Fibroblast of lung (primary cell): ENCODE measurements around the gene SELPLG. TPM values are rescaled to one million over a fixed set of nuclear protein-coding genes. Genes with fewer than 3 reads are reported as not detected.

Experiments
- DNase-seq, 2 donors: peaks; one replicate each; pipeline versions ENCODE4 v3.0.0 to v3.0.0-alpha.2; 2010; ENCODE audit warnings: low read depth in 2 of 2
- H2AFZ ChIP-seq: 2 replicates; pipeline ENCODE4 v1.5.1; 2012; ENCODE audit warnings: low read length, control low read depth, inconsistent platforms
- H3K27ac ChIP-seq: 2 replicates; pipeline ENCODE4 v1.5.1; 2011; ENCODE audit warnings: low read length, control low read depth; ENCODE audit not compliant: insufficient read depth
- H3K27me3 ChIP-seq: 2 replicates; pipeline ENCODE4 v1.5.1; 2011; ENCODE audit warnings: mild to moderate bottlenecking, low read length; ENCODE audit not compliant: control insufficient read depth, insufficient read depth
- H3K36me3 ChIP-seq: 2 replicates; pipeline ENCODE4 v1.5.1; 2011; ENCODE audit warnings: low read length; ENCODE audit not compliant: control insufficient read depth, insufficient read depth
- H3K4me1 ChIP-seq: 2 replicates; pipeline ENCODE4 v1.5.1; 2011; ENCODE audit warnings: low read length; ENCODE audit not compliant: control insufficient read depth, insufficient read depth; ENCODE audit errors: extremely low read depth
- H3K4me2 ChIP-seq: 2 replicates; pipeline ENCODE4 v1.5.1; 2011; ENCODE audit warnings: low read length, control low read depth; ENCODE audit not compliant: insufficient read depth; ENCODE audit errors: extremely low read depth
- H3K4me3 ChIP-seq, 4 experiments: fragments of 200-600 bp in 1 of 4; sonication (generic) in 1 of 4; replicated peaks in 1 of 4; 2 replicates each; pipeline ENCODE4 v1.5.1; 2011 to 2016; ENCODE audit warnings: low read length in 4 of 4, low read depth in 3 of 4, mild to moderate bottlenecking in 3 of 4, control low read depth in 2 of 4, inconsistent platforms in 1 of 4, mixed read lengths in 1 of 4; ENCODE audit not compliant: insufficient read depth in 1 of 4; ENCODE audit errors: control extremely low read depth in 1 of 4
- H3K79me2 ChIP-seq: 2 replicates; pipeline ENCODE4 v1.5.1; 2012; ENCODE audit warnings: mild to moderate bottlenecking, low read length, inconsistent platforms; ENCODE audit not compliant: control insufficient read depth, insufficient read depth
- H3K9ac ChIP-seq: 2 replicates; pipeline ENCODE4 v1.5.1; 2011; ENCODE audit warnings: mild to moderate bottlenecking, low read length, control low read depth; ENCODE audit not compliant: insufficient read depth
- H3K9me3 ChIP-seq: 2 replicates; pipeline ENCODE4 v1.5.1; 2012; ENCODE audit warnings: low read depth, low read length; ENCODE audit not compliant: control insufficient read depth, insufficient read depth
- H4K20me1 ChIP-seq: 2 replicates; pipeline ENCODE4 v1.5.1; 2011; ENCODE audit warnings: low read length; ENCODE audit not compliant: control insufficient read depth, insufficient read depth; ENCODE audit errors: extremely low read depth
- CTCF ChIP-seq, 2 donors: IDR thresholded peaks in 1 of 2; conservative IDR thresholded peaks in 1 of 2; 1 replicate in 1 of 2; 2 replicates in 1 of 2; pipeline ENCODE4 v1.5.1; 2011 to 2012; ENCODE audit warnings: low read length in 2 of 2, control low read depth in 1 of 2, inconsistent platforms in 1 of 2, low read depth in 1 of 2, mild to moderate bottlenecking in 1 of 2
- EZH2 ChIP-seq: IDR thresholded peaks from 2 replicates; pipeline ENCODE4 v1.5.1; 2012; ENCODE audit warnings: low read length, control low read depth, mild to moderate bottlenecking; ENCODE audit errors: missing control alignments
- polyA plus RNA-seq, 2 donors: library from polyadenylated mRNA; depleted of rRNA in 1 of 2; stranded (reverse) in 1 of 2; unstranded in 1 of 2; fragments of >200 nt; gene quantifications; 2 replicates each; pipeline ENCODE4 v1.2.1, GENCODE V29; 2011 to 2012; ENCODE audit warnings: missing spikeins in 1 of 2
- total RNA-seq: library from RNA; depleted of rRNA; stranded (reverse); fragments of >200 nt; gene quantifications from 2 replicates; pipeline ENCODE4 v1.2.1, GENCODE V29; 2014

The SELPLG gene
- total and polyA plus RNA-seq, 2 donors (not counting 1 experiment from before 2014, with no cell fraction given): 1.5 to 3.0 TPM

- Histone ChIP-seq H4K20me1 (no peaks in the 10 kb centered on the region), H2AFZ (no peak overlapping the region), H3K36me3 (no peaks in the 10 kb centered on the region), H3K27me3 (no peaks in the 10 kb centered on the region), H3K4me3 (no peak overlapping the region), H3K4me1 (peaks cover 16% of the 10 kb centered on the region), H3K79me2 (no peaks in the 10 kb centered on the region), H3K9me3 (no peaks in the 10 kb centered on the region), H3K27ac (no peak overlapping the region), H3K4me2 (no peak overlapping the region), H3K9ac (no peak overlapping the region)
- no peak for DNase-seq
- no peak for TF ChIP-seq CTCF (conservative IDR thresholded peaks at IDR 0.05 in 1 of 2, IDR thresholded peaks at IDR 0.05 in 1 of 2; ENCODE audit: low read depth in 1 of 2, low read length in 2 of 2)
- no peak for TF ChIP-seq EZH2
These were observed 17.8 kb downstream of the SELPLG start for GRCh38 chr12:108615918-108616317.

- H3K4me3 ChIP-seq: no peak overlapping the region
- no peaks in the 10 kb centered on the region for H3K9me3 ChIP-seq
- peaks cover 21% of the 10 kb centered on the region for H3K4me1 ChIP-seq
- no peaks in the 10 kb centered on the region for H4K20me1 ChIP-seq
- H3K27me3 ChIP-seq: no peaks in the 10 kb centered on the region
- no peak overlapping the region for H2AFZ ChIP-seq
- no peaks in the 10 kb centered on the region for H3K36me3 ChIP-seq
- DNase-seq: no peak
- no peak overlapping the region for H3K27ac ChIP-seq
- H3K9ac ChIP-seq: no peak overlapping the region
- H3K4me2 ChIP-seq: no peak overlapping the region
- H3K79me2 ChIP-seq: no peaks in the 10 kb centered on the region
- TF ChIP-seq CTCF (conservative IDR thresholded peaks at IDR 0.05 in 1 of 2, IDR thresholded peaks at IDR 0.05 in 1 of 2; ENCODE audit: low read depth in 1 of 2, low read length in 2 of 2) (no peak), EZH2 (no peak)
These were observed 19.1 kb downstream of the SELPLG start for GRCh38 chr12:108614639-108615038.

GRCh38 chr12:108614041-108614440 lies 19.7 kb downstream of the SELPLG start:
- H2AFZ ChIP-seq: no peak overlapping the region
- H3K9ac ChIP-seq: no peak overlapping the region
- no peaks in the 10 kb centered on the region for H3K36me3 ChIP-seq
- H3K79me2 ChIP-seq: no peaks in the 10 kb centered on the region
- no peaks in the 10 kb centered on the region for H4K20me1 ChIP-seq
- TF ChIP-seq CTCF (conservative IDR thresholded peaks at IDR 0.05 in 1 of 2, IDR thresholded peaks at IDR 0.05 in 1 of 2; ENCODE audit: low read depth in 1 of 2, low read length in 2 of 2) (no peak), EZH2 (no peak)
- no peaks in the 10 kb centered on the region for H3K27me3 ChIP-seq
- H3K4me3 ChIP-seq: no peak overlapping the region
- no peak for DNase-seq
- no peaks in the 10 kb centered on the region for H3K9me3 ChIP-seq
- H3K4me2 ChIP-seq: no peak overlapping the region
- no peak overlapping the region for H3K27ac ChIP-seq
- H3K4me1 ChIP-seq: peaks cover 24% of the 10 kb centered on the region
